NCI-H774 (cell line): ENCODE measurements around the gene ERCC1.

ENCODE experiments used
- DNase-seq: peaks from one replicate; lab custom pipeline; 2025; lab: John Stamatoyannopoulos, UW

ERCC1 gene

DNA sequence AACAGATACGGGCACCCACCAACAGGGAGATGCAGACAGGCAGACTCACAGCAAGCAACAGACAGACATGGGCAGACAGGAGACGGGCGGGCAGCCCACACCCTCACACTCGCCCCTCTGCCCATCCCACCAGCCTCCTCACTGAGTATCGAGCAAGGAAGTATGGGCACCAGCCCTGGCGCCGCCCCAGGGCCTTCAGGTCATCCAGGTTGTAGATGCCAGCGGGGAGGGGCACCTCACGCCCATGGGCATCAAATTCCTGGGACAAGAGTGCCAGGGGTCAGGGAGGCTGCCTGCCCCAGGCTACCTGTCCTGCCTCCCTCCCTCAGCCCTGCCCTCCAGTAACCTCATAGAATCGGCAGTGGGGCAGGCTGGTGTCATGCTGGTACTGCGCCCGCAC lies 59.0 kb downstream of the ERCC1 start:
- no peak for DNase-seq

GRCh38 chr19:45363861-45364459 lies 59.8 kb downstream of the ERCC1 start:
- no peak for DNase-seq

- no peak for DNase-seq
Observed at GRCh38 chr19:45362291-45362690, 61.4 kb downstream of the ERCC1 start.

- no peak for DNase-seq
Observed at GRCh38 chr19:45361608-45362007, 62.1 kb downstream of the ERCC1 start.

- DNase-seq, result no peak
Observed at GRCh38 chr19:45358213-45358792, 65.4 kb downstream of the ERCC1 start.

GRCh38 chr19:45357445-45357783 lies 66.3 kb downstream of the ERCC1 start:
- no peak for DNase-seq
